HG03066 (cell line): Measurements from ENCODE around the gene HOXA2.

Experiments used
- ATAC-seq: cut with Tn5 transposase; IDR thresholded peaks from one replicate; pipeline ENCODE4 v1.9.1; 2021; ENCODE audit warnings: low read depth; ENCODE audit not compliant: unreplicated experiment

Gene HOXA2

GRCh38 chr7:27141923-27142579 is 39.6 kb upstream of the HOXA2 start:
- ATAC-seq, result no peak

- no peak for ATAC-seq
These were observed 38.8 kb upstream of the HOXA2 start for GRCh38 chr7:27141137-27141922.

- no peak for ATAC-seq
These were observed 37.8 kb upstream of the HOXA2 start for GRCh38 chr7:27140126-27140857.

- no peak for ATAC-seq
These were observed 37.0 kb upstream of the HOXA2 start for GRCh38 chr7:27139334-27140125.

GRCh38 chr7:27138985-27139333 is 36.5 kb upstream of the HOXA2 start:
- ATAC-seq, result no peak

GRCh38 chr7:27138472-27138871 is 36.0 kb upstream of the HOXA2 start:
- ATAC-seq, result no peak

- ATAC-seq, result no peak
These were observed 35.3 kb upstream of the HOXA2 start for GRCh38 chr7:27137640-27138315.

GRCh38 chr7:27134392-27134791 is 31.9 kb upstream of the HOXA2 start:
- no peak for ATAC-seq

- no peak for ATAC-seq
These were observed 31.1 kb upstream of the HOXA2 start for GRCh38 chr7:27133409-27134231.

GRCh38 chr7:27132978-27133377 is 30.5 kb upstream of the HOXA2 start:
- no peak for ATAC-seq

- ATAC-seq, result no peak
These were observed 29.7 kb upstream of the HOXA2 start for GRCh38 chr7:27132214-27132613.

GRCh38 chr7:27131390-27131819 is 28.9 kb upstream of the HOXA2 start:
- ATAC-seq, result no peak

- ATAC-seq, result no peak
These were observed 28.3 kb upstream of the HOXA2 start, which contains the start of gene HOXA4 for GRCh38 chr7:27130540-27131389. TSS of gene HOXA4 (minus strand) at chr7:27130757. CDS start at chr7:27130733, 24 bp downstream.

- no peak for ATAC-seq
These were observed 27.5 kb upstream of the HOXA2 start for GRCh38 chr7:27129729-27130539.

GRCh38 chr7:27128776-27129728 is 26.6 kb upstream of the HOXA2 start:
- no peak for ATAC-seq

GRCh38 chr7:27128034-27128433 is 25.6 kb upstream of the HOXA2 start:
- no peak for ATAC-seq
